Endometrial microvascular endothelial cells (primary cell): Measurements from ENCODE around the gene NR2C2. TPM values are rescaled to one million over a fixed set of nuclear protein-coding genes. Genes with fewer than 3 reads are reported as not detected.
"Not testable (repeated sequence)": the region's sequence is repeated elsewhere in the genome, so short reads cannot be mapped to it uniquely, and the experiment has no call there.

Experiments used
- in situ Hi-C: cut with HindIII; loops from 2 replicates; pipeline ENCODE4 v1.10.0; 2017; ENCODE audit warnings: low sequenced_read_pairs, low pct_unique_long_range_greater_than_20kb; ENCODE audit errors: inconsistent ontology term
- total RNA-seq: library from RNA; depleted of rRNA; stranded (reverse); fragments of >200 nt; gene quantifications from one replicate; pipeline ENCODE4 v1.2.3, GENCODE V29; 2015; ENCODE audit errors: inconsistent ontology term

Gene NR2C2
- total RNA-seq, 1 donor from 2014 or later: 23.0 TPM

DNA sequence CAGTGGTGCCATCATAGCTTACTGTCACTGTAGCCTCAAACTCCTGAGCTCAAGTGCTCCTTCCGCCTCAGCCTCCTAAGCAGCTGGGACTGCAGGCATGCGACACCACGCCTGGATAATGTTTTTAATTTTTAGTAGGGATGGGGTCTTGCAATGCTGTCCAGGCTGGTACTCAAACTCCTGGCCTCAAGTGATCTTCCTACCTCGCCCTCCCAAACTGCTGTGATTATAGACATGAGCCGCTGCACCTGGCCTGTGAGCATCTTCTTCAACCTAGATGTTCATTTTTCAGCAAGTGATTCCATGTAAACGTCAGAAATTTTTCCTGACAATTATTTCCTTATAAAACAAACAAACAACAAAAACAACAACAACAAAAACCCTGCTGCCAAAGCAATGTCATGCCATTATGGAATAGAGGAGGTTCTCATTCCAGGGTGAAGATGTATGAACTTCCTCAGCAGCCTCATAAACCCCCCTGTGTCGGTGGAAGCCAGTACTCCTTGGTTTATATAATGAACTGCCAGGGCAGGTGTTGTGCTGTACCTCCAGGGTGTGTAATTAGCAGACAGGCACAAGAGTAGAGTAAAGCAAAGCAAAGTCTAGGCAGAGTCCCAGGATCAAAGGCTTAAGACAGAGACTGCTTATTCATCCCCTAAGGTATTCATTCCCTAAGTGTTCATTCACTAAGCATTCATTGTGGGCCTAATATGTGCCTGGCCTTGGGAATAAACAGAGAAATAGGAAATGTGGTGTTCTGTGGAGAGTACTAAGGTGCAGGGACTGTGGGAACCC is 44.6 kb downstream of the NR2C2 start:
- in situ Hi-C loops: no loop called here

DNA sequence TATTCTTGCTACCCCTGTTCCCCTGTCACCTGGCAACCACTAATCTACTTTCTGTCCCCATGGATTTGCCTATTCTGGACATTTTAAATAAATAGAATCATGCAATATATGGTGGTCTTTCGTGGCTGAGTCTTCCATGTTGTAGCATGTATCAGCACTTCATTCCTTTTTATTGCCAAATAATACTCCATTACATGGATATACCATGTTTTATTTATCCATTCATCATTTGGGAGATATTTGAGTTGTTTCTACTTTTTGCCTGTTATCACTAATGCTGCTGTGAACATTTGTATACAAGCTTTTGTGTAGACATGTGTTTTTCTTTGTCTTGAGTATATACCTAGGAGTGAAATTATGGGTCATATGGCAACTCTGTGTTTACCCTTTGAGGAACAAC is 50.6 kb downstream of the NR2C2 start:
- in situ Hi-C loops: no loop called here

DNA sequence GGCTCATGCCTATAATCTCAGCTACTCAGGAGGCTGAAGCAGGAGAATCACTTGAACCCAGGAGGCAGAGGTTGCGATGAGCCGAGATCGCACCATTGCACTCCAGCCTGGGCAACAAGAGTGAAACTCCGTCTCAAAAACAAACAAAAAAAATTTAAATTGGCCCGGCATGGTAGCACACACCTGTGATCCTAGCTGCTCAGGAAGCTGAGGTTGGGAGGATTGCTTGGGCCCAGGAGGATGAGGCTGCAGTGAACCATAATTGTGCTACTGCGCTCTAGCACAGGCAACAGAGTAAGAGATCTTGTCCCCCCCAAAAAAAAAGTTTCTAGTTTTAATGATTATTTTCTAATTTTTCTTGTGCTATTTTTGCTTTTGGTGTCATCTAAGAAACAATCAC is 51.8 kb downstream of the NR2C2 start:
- in situ Hi-C loops: not testable (repeated sequence)

DNA sequence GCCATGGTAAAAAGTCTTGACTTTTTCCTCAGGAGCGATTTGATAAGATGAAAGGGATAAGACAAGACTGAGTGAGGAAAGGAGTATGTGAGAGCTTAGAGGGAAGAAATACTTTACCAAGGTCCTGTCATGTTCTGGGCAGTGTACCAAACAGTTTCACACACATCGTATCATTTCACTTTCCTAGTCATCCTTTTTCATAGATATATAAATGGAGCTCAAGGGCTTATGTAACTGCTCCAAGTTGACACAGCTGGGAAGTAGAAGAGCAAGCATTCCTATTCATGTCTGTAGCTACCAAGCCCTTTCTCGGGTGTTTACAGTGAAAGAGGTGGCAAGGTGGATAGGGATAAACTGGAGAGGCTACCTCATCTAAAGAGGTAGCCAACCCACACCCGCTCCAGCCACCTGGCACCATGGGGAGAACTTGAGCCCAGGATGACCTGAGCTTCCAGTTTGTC is 60.3 kb downstream of the NR2C2 start:
- in situ Hi-C loops: no loop called here

DNA sequence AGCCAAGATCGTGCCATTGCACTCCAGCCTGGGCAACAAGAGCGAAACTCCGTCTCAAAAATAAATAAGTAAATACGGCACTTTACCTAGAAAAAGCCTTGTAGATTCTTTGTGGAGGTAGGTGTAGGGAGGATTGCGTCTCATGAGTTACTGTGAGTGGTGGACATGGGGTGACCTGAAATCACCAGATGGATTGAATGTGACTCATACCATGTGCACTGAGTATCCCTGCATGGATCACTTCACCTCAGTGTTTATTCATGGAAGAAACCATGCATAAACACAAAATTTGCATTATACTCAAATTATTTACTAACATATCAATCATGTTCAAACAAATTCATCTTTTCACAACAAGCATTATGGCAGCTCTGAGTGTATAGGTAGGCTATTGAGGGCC is 61.8 kb downstream of the NR2C2 start:
- in situ Hi-C loops: no loop called here

DNA sequence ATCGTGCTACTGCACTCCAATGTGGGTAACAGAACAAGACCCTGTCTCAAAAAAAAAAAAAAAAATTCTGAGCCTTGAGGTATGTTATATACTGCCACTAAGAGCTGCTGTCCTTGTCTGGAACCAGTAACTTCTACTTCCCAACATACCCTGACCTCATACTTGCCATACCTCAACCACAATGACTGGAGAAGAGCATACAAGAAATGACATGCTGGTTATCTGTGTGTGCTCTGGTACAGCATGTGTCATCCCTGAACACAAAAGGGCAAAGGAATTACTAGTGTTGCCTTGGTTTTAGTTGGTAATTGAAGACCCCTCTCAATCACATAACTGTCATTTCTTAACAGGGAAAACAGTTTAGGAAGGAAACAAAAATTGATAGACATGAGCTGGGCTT is 63.3 kb downstream of the NR2C2 start:
- in situ Hi-C loops: no loop called here

DNA sequence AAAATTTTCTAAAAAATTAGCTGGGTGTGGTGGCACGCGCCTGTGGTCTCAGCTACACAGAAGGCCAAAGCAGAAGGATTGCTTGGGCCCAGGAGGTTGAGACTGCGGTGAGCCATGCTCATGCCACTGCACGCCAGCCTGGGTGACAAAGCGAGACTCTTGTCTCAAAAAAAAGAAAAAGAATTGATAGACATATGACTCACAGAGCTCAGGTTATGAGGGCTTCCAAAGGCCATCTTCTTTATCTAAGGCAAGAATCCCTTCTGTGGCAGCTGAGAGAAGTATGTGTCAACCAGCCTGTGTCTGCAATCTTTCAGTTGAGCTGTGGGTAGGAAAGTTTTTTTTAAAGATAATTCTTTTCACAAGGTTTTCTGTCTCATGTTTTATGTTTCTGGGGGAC is 63.8 kb downstream of the NR2C2 start:
- in situ Hi-C loops: no loop called here

DNA sequence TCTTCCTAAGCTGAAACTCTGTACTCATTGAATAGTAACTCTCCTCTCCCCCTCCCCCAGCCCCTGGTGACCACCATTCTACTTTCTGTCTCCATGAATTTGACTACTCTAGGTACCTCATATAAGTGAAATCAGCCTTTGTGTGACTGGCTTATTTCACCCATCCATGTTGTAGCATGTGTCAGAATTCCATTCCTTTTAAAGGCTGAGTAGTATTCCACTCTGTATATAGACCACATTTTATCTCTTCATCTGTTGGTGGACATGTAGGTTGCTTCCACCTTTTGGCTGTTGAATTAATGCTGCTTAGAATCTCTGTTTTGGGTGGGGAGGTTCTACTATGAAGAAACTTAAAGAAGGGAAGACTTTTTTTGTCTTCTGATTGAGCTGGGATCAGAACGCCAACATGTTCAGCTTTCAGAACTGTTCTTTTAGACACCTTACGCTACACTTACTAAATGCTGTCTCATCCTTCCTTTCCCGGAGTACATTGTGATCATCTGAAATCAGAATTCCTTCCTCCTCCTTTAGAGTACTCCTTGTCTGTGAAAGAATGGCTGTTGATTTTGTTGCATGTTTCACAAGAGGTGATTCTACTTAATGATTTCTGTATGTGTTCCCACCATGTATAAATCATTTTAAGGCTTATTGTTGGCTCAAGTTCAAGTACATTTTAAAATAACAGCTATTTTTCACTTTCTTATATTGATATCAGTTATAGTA is 67.4 kb downstream of the NR2C2 start:
- in situ Hi-C loops: no loop called here

DNA sequence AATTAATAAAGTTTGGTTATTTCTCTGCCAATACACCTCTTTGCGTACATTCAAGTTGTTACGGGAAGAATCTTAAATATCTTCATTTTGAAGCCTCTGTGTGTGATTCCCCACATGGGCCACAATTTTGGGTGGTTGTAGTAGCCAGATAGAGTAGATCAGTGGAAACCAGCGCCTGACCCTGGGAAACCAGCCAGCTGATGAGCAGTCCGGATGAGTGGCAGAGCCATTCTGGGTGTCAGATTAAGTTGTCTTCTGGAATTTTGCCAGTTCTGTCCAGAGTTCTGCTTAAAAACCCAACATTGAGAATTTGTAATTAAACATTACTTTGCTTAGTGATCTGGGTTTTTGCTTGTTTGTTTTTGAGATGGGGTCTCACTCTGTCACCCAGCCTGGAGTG is 68.1 kb downstream of the NR2C2 start:
- in situ Hi-C loops: no loop called here

DNA sequence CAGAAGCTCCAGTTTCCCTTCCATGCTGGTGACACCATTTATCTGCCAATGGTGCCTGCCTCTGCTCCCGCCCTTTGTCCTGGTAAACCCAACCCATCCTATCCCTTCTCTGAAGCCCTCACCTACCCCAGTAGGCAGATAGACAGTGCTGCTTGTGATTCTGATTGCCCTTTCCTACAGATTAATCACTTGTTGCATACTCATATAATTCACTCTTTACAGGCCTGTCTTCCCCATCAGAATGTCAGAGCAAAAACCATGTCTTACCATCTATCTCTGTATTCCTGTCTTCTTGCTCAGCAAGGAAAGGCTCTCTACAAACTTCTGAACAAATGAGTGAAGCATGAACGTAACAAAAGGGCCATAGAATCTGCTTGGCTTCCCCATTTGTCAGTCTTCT is 69.8 kb downstream of the NR2C2 start:
- in situ Hi-C loops: no loop called here

DNA sequence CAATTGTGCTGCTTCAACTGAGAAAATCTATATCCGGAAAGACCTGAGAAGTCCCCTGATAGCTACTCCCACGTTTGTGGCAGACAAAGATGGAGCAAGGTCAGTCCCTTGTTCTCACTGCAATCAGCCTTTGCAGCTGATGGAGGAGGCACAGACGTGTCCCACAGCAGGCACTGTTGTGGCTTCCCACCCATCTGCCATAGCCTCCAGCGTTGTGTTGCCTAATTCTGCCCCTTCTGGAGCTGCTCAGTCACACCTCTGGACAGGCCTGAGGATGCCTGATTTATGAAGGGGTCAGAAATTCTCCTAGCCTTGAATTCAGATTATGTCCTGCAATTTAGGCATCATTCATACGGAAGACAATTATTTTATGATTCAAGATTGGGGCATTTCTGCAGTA is 75.9 kb downstream of the NR2C2 start:
- in situ Hi-C loops: no loop called here

DNA sequence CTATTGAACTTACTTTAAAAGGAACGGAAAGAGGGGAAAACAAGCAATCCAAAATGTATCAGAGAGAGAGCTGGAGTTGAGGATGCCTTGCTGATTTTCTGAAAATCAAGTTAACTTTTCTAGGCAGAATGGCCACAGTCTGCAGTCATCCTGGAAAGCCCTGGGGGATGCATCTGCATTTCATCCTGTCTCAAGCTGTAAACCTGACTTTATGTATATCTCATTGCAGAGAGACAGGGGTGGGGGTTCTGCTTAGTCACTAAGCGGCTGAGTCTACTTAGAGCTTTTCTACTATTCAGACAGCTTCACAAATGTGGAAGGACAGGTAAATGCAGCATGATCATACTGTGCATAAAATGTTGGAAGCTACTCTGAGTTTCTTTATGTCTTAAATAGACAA is 76.3 kb downstream of the NR2C2 start:
- in situ Hi-C loops: no loop called here

DNA sequence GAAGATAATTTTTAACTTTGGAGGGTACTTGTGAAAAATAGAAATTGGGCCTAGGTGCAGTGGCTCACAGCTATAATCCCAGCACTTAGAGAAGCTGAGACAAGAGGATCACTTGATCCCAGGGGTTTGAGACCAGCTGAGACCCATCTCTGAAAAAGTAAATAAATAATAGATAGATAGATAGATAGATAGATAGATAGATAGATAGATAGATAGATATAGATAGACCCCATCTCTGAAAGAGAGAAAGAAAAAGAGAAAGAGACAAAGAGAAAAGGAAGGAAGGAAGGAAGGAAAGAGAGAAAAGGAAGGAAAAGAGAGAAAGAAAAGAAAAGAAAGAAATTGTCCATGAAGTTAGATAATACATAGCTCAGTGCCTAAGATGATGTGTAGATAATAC is 82.2 kb downstream of the NR2C2 start:
- in situ Hi-C loops: no loop called here

DNA sequence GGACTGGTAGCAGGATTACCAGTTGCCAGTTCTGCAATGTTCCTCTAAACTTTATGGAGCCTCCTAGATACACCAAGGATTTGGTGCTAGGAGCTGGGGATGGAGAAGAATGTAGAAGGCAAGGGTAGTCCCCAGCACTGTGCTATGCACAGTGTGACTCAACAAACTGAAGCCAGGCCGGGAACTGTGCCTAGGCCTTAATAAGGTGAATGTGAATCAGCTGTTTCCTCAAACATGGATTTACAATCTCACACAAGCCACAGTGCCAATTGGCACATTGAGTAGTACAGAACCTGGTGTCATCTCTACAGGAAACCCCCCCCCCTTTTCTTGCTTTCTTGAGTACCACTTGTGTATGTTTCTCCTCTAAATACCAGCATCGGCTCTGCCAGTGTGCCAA is 85.3 kb downstream of the NR2C2 start:
- in situ Hi-C loops: no loop called here

DNA sequence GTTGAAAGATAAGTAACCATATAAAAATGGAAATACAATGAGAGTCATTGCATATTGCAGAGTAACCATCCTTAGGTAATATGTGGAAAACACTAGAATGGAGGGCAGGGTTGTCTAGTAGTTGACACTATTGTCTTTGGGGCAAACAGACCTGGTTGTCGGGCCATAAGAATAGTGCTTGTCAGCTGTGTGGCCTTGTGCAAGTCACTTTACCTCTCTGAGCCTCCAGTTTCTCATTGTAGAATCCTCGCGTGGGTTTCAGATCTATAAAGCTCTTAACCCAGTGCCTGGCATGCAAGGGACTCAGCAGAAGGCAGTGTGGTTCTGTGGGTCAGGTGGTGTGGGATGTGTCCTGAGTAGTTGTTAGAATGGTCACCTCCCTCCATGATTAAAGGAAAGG is 85.7 kb downstream of the NR2C2 start:
- in situ Hi-C loops: no loop called here

DNA sequence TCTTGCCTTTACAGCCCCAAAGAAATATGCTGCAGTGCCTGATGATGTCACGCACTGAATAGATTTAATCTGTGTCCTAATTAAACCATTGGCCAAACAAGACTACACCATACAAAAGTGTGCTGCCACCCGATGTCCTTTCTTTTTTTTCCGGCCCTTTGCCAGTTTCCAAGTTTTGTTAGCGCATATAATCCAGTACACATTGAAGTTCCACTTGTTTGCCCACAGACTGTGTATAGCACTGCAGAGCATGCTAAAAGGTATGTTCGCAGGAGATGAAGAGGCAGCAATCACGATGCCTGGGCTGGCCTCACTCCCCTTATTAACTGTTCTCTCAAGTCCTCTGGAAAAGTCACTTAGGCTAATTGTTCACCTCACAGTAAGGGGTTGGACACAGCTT is 90.9 kb downstream of the NR2C2 start:
- in situ Hi-C loops: no loop called here

DNA sequence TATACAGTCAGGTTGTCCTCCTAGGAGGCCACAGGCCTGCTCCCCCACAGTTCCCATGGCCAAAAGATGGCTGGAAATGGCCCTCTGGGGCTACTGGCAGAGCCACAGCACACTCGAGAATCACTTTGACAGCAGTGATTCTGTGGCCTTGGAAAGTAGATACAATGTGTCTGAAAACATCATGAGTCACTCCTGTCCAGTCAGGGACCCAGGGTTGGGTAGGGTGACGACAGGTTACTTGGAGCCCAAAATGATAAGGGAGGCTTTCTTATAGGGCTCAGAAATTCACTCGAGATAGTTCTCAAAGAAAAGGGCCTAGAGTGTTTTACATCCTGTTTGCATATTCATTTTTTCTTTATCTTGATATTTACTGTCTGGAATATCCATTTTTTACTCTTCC is 93.5 kb downstream of the NR2C2 start:
- in situ Hi-C loops: loop anchor here (10.0 kb wide), 2 partner anchors 96 to 386 kb away; partner anchors contain the start of genes CCDC174 and NR2C2

DNA sequence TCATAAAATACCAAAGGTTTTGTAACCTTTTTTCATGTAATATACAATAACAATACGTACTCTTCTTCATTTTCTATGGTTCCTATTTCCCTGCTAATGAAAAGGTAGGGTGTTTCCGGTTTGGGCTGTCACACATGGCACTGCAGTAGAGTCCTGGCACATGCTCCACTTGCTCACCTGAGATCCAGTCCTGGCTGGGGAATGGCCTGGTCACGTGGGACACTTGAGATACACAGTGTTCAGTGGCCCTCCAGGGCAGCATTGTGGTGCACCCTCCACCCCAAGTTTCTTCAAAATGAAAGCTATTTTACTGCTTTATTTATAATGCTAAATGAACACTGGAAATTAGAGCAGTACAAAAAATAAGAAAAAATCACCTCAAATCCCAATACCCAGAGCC is 94.6 kb downstream of the NR2C2 start:
- in situ Hi-C loops: loop anchor here (10.0 kb wide), 2 partner anchors 97 to 387 kb away; partner anchors contain the start of genes CCDC174 and NR2C2

DNA sequence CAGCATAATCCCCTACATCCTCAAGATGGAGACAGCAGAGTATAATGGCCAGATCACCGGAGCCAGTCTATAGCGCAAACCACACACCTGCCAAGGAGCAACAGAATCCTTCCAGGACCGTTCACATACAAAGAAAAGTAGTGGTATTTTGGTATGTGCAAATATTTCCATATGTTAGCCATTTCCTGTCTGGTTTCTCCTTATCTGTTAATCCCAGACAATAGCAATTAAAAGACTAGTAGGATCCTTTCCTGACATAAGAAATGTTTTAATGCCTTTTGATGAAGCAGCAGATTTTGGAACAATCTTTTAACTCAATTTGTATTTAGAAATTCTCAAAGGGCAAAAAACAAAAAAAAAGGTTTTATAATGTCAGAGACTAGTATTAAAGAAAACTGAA is 95.6 kb downstream of the NR2C2 start:
- in situ Hi-C loops: loop anchor here (10.0 kb wide), 2 partner anchors 98 to 388 kb away; partner anchors contain the start of genes CCDC174 and NR2C2
